Activated CD4-positive, CD25-positive, alpha-beta regulatory T cell (primary cell): ENCODE results near the gene FARS2.

Experiments
- DNase-seq, 4 experiments: peaks; one replicate each; lab custom pipeline; 2025; lab: John Stamatoyannopoulos, UW

Gene FARS2

GRCh38 chr6:5287205-5287965, 26.1 kb downstream of the FARS2 start:
- no peak for DNase-seq

GRCh38 chr6:5287966-5288297, 26.6 kb downstream of the FARS2 start:
- DNase-seq, result no peak

DNA sequence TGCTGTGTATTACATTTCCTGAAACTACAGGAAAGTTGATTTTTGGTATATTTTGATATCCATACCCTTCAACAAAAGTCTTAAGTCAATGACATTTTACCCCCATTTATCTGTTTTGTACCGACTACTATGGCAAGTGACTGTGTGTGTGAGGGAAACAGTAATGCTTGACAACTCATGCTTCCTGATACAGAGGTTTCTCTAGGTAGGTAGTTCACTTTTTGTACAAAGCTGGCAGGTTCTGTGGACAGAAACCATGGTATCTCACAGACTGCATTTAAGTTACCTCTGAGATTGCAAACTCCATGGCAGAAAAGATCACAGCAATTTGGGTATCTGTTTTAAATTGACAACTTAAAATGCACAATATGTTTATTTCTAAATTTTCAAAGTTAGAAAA, 28.8 kb downstream of the FARS2 start:
- DNase-seq, result no peak

DNA sequence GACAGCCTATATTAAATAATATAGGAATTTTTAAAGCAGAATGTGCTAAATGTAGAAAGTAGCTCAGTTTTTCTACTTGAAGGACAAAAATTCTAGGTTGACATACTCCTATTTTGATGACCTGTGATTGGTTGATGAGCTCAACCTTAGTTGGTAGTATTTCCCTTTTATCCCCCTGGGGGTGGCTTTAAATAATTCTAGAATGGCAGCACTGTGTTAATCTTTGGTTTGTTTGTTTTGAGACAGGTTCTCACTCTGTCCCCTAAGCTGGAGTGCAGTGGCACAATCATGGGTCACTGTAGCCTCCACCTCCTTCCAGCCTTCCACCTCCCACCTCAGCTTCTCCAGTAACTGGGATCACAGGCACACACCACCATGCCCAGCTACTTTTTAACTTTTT, 29.2 kb downstream of the FARS2 start:
- DNase-seq, result no peak

DNA sequence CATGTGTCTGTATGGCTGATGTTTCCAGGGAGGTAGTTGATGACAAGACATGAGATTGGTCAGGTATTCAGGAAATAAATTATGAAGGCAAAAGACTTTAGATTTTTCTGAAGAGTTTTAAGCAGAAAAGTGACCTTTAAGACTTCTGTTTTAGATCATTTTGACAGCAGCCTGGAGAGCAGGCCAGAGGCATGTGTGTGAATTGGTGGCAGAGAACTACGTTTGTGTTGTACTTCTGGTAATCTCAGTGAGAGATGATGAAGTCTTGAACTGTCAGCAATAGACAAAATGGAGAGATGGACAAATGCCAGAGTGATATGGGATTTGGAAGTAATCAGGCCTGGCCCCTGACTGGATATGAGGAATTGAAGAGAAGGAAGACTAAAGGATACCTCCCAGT, 30.8 kb downstream of the FARS2 start:
- DNase-seq, result no peak

DNA sequence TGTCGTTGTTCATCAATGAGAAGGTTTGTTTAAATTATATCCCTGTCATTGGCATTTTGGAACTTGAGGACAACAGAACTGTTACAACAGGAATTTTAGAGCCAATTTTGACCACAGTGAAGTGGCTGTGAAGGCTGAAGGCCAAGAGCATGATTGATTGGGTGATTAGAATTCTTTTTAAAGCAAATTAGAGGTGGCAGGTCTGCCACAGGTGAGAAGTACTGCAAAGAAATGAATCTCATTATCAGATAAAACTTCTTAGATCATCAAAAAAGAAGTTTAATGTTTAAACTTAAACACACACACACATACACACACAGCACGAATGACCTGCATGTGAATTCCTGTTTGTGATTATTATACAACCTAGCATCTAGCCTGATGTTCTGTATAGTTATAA, 32.4 kb downstream of the FARS2 start:
- DNase-seq, result no peak

DNA sequence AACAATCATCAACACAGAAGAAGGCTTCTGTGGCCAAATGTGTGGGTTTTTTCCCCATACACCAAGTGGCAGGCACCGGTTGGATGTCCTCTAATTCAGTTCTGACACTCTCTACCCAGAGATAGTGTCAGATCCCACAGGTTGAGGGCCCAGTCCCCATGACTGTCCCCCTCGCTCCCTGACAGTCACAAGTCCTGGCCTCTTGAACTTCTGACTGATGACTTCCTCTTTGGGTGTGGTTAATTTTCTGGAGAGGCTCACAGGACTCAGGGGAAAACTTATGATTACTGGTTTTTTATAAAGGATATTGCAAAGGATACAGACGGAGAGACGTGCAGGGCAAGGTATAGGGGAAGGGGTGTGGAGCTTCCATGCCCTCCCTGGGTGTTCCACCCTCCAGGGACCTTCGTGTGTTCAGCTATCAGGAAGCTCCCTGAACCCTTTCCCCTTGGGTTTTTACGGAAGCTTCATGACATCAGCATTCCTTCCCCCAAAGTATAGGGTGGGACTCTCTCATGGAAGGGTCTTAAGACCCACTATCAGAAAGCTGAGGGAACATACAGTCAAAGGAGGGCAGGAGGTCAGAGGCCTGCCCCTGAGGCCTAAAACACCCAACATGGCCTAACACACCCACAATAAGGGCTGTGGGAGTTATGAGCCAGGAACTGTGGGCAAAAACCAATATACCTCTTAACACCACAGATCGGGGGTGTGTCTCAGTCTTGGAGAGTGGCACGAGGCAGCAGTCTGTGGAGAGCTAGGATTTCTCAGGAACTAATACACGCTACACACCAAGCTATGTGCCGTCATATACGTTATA, 33.3 kb downstream of the FARS2 start:
- DNase-seq, result no peak

DNA sequence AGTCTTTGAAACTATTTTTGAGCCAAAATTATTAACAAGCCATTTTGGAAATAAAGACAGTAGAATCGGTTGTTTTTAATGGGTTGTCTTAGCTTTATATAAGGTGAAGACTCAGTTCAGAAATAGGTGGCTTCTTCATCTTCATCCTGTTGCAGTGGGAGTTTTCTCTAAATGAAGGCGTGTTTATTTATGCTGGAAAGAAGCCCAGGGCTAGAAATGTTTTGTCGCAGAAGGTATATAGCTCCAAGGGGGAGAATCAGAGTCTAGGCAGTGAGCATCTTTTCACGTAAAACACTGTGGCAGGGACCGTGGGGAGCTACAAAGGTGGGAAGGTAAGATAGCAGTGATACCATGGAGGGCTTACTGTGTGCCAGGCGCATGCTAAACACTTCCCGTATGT, 34.3 kb downstream of the FARS2 start:
- no peak for DNase-seq

GRCh38 chr6:5300206-5300764, 39.0 kb downstream of the FARS2 start:
- no peak for DNase-seq

- no peak for DNase-seq
These were observed 41.1 kb downstream of the FARS2 start for GRCh38 chr6:5302220-5302946.

GRCh38 chr6:5302995-5303622, 41.8 kb downstream of the FARS2 start:
- DNase-seq, result peak; percentile 7 to 30 (median 24)

GRCh38 chr6:5303682-5304081, 42.4 kb downstream of the FARS2 start:
- no peak for DNase-seq

GRCh38 chr6:5305968-5306626, 44.8 kb downstream of the FARS2 start:
- DNase-seq, result no peak

- no peak for DNase-seq
These were observed 45.7 kb downstream of the FARS2 start for GRCh38 chr6:5307058-5307457.

DNA sequence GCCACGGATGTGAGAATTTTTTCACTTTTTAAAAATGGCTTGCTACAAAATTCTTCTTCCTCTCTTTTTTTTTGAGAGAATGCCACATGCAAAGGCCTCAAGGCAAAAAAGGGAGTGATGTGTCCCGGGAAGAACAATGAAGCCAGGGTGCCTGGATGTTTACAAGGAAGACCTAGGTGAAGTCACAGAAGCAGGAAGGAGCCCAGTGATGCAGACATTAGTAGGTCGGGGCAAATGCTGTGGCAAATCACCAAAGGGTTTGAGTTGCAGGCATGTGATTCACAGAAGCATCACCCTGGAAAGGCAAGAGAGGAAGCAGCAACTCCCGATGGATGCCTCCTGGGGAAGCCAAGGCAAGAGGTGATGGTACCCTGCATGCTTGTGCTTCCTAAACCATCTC, 46.8 kb downstream of the FARS2 start:
- DNase-seq, result no peak

GRCh38 chr6:5314191-5314865, 53.0 kb downstream of the FARS2 start:
- DNase-seq, result no peak

DNA sequence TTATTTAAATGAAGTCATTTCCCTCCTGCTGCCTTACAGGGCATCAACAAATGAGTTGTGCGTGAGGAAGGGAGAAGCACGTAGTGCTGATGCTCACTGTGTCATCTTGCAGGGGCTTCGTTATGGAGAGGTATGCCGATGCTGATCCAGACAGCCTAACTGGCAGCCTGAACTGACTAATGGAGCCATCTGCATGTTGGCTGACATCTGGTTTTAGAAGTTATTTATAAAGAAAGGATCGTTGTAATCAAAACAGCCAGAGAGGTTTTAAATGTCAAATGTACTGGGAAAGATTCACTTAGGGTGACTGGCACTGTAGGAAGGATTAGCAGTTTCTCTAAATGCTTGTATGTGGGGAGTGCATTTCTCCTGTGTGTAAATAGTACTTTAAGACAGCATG, 54.6 kb downstream of the FARS2 start:
- DNase-seq, result no peak

- DNase-seq, result no peak
These were observed 55.6 kb downstream of the FARS2 start for GRCh38 chr6:5316951-5317350.

DNA sequence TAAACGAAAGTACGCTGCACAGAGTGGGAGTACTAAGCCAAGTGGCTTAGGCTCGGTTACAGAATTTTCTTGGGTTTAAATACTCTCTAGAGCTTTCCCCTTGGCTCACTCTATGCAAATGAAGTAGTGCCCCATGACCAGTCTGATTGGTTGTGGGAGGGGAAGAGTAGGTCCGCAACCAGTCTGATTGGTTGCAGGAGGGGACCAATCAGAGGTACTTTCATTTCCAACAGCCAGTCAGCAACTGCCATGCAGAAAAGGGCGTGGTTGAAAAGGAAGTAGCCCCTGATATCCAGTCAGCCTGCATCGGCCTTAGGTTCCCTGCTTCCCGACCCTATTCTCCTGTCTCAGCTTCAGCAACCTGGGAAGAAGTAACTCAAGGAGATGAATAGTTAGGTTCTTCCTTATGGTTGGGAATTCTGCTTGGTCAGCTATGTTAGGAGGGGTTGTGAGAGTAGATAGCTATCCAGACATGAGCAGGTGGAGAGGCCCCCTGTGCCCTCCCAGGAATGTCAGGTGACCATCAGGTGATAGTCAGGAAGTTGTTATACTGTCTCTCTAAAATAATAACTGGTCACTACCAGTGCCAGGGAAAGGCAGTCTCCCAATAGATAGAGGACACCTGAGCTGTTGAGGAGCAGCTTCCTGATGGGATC, 57.4 kb downstream of the FARS2 start:
- DNase-seq, result no peak

DNA sequence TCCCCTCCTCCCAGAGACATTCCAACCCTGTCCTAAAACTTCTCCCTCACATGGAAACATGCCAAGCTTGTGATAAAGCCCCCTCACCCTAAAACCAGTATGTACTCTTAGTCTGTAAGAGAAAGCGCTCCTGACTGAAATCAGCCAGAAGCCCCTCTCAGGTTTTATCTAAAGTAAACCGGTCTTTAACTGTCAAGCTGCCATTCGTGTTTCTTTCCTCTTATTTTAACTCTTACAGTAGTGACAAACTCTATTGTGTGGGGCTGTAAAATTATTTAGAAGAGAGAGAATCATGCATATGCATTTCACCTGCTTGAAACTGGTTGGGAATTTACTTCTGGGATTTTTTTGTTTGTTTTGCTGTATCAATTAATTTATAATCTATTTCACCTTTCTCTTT, 62.7 kb downstream of the FARS2 start:
- no peak for DNase-seq

GRCh38 chr6:5325173-5325572, 63.9 kb downstream of the FARS2 start:
- DNase-seq, result no peak
